Midbrain (tissue), 1 donor: ENCODE data around the gene TEX29.
A peak's percentile ranks its signal among the peaks of the same experiment; 100 is the strongest.

Source experiments
- DNase-seq: peaks from one replicate; lab custom pipeline; 2025; lab: John Stamatoyannopoulos, UW

TEX29 gene

DNA sequence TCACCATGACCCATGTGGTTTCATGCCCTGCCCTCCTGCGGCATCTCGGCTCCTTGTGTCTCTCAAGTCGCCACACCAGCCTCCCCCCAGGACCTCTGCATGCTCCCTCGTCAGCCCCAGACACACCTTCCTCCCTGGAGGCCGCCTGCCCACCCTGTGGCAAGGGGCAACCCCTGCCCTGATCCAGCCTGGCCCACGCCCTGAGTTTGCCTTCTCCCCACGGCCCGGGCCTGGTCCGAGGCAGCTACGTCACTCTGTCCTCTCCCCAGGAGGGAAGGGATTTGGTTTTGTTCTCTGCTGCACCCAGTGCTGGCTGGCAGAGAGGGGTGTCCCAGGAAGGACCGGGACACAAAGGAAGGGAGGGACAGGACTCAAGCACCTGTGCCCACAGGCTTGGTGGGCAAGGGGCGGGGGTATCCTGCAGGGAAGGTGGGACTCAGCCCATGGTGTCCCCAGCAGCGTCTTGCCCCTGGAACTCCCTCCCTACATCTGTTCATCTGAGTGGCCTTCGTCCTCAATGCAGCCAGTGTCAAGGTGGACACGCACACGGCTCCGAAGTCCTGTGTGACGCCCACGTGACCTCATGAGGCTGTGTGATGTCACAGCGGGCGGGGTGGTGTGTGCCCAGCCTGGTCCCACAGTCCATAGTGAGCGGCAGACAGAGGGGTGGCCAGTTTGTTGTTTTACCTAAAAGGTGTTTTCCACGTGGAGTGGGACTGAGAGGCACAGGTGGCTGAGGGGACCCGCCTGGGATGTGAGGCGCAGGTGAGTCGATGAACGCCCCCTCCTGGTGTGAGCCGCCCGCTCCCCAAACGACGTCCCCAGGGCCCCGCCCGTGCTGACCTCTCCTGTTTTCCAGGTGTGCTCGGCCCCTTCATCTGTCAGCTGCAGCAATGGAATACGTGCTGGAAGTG is at the start of gene TEX29:
TSS of gene TEX29 (plus strand) at position 645 of the 914 bp plus-strand sequence. CDS start at position 894, 249 bp downstream.
- DNase-seq: no peak

DNA sequence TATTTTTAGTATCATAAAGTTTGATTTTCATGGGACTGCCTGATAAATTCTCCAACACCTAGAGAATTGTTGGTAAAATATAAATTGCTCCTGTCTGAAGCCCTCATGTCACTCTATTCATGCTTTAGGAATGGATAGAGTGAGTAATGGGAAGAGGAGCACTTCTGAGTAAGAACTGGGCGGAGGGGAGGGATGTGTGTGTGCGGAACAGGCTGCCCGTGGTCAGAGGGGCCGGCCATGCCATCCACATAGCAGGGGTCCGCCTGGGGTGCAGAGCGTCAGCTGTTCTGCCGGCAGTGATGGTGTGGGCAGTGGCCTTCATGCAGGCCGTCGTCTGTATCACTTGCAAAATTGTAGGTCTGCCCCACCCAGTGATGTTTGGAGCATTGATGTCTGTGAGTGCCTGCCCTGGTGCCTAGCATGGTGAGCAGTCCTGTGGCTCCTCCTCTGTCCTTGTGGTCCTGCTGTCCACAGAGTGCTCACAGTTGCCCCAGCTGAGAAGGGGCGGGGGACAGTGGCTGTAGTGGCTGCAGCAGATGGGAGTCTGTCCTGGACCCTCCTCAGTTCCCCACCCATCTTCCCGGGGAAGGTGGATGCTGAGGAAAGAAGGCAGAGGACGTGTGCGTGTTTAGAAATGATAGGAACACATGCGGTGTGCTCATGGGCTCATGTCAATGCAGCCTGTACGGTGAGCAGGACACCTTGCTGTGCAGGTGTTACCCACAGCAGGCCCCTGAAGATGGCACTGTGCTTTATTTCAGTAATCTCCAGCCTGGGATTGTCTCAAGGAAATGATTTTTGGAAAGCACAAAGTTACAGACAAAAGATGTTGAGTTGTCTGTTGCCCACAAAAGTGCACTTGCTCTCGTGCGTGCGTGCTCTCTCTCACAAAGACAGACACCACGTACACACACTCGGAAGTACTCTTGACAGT is 49.4 kb upstream of the TEX29 start:
- no peak for DNase-seq

DNA sequence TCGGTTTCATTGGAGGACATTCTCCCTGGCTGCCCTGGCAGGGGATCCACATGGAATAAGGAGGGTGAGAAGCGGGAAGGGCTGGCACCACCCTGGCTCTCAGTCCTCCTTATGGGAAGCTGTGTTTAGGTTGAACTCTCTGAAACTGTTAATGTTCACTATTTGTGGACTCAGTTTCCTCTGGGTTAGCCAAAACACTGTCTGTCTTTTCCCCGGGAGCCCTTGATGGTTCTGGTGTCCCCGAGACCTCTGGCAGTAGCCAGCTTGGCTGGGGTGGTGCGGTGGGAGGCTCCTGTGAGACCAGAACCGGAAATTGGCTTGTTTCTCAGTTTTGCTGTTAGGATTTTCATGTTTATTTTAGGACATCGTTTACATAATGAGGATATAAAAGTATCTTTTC is 48.3 kb upstream of the TEX29 start:
- no peak for DNase-seq

DNA sequence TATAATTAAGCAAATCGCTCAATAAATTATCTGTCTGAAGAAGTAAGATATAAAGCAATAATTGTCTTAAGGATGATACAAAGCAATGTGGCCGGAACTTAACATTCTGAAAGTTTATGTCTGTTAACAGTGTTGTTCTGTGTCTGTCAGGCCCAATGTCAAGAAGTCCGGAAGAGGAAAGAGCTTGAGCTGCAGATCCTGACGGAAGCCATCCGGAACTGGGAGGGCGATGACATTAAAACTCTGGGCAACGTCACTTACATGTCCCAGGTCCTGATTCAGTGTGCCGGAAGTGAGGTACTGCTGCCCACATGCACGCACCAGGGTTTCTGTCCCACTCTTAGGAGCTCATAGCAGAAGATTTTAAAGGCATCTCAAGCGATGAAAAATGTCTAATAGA is 45.1 kb upstream of the TEX29 start:
- no peak for DNase-seq

DNA sequence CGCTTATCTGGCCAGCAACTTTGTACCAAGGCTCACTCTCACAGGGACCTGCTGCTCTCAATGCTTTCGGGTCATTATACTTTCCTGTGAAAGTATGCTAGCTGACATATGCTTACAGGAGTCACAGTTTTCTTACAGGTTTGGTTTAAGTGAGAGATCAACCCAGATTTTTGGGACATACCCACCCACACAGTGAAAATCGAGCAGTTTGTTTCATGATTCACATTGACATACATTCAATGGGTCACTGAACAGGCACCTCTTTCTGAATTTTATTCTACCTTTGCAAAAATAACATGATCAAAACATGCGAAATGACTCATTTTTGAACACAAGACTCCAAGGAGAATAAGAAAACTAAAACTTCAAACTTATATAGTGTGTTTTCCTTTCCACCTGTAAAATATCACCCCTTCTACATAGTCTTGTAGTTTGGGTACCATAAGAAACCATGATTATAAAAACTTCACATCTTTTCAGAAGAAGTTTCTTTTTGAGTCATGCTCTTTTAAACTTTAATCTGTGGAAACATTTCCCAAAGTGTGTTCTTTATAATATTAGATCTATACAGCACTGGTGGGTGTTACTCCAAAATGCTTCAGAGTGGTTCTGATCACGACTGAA is 44.3 kb upstream of the TEX29 start:
- no peak for DNase-seq

DNA sequence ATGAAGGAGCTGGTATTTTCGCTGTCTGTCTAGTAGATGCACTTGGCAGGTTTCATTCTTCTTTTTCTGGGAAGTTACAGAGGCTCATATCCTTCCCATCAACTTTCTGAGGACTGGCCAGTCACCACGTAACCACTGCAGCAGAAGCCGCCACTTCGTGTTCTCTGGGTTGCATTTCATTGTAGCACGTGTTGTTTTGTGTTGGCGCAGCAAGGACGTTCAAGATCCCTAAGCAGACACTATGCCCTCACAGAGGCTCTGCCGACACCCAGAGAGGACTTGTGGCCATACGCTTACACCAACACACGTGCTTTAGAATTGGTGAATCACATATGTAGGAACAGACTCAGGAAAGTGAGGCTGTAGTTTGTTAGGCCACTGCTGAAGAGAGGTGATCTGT is 42.2 kb upstream of the TEX29 start:
- DNase-seq: no peak

DNA sequence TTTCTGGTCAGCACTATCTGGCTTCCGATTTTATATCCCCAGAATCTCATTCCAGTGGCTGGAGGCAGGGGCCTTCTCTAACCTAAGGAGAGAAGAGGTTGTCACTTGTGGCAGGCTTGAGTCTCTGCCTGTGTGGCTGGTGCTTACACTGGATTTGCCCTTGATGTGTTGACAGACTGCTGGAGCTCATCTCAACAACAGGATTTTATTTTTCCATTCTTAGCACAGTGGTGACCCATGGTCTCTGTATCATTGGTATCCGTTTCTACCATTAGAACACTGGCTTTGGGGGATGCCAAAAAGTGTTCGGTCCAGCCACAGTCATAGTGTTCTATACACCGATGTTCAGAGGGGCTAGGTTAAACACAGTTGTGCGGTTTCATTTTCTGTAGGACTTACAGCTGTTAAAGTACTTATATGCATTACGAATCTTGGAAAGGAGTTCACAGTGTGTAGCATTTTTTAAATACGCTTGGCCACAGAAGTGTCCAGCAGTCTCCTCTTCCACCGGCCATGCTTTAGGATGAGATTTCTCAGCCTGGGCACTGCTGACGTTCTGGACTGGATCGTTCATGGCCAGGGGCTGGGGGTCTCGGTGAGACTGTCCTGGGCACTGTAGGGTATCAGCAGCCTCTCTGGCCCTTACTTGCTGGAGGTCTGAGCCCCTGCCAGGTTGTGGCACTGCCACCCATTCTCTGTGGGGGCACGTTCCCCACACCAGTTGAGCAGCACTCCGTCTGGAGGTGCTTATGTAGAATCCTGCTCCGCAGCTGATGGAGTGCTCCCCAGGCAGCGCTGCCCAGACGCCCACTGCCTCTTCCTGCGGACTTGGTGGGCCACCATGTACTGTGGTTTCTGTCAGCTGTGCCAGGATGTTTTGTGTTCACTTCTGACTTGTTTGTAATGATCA is 41.4 kb upstream of the TEX29 start:
- DNase-seq: no peak

DNA sequence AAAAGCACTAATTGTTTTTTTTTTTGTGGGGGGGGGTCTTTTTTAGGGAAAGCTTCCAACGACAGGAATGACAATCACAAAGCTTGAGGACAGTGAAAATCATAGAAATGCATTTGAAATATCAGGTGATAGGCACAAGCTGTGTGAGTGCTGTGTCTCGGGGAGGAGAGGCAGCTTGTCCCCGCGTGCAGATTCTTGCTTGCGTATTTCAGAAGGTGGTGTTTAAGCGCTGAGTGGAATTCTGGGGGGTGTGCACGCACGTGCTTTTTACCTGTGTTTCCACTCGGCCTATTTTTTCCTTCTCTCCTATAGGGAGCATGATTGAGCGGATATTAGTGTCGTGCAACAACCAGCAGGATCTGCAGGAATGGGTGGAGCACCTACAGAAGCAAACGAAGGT is 40.2 kb upstream of the TEX29 start:
- no peak for DNase-seq

DNA sequence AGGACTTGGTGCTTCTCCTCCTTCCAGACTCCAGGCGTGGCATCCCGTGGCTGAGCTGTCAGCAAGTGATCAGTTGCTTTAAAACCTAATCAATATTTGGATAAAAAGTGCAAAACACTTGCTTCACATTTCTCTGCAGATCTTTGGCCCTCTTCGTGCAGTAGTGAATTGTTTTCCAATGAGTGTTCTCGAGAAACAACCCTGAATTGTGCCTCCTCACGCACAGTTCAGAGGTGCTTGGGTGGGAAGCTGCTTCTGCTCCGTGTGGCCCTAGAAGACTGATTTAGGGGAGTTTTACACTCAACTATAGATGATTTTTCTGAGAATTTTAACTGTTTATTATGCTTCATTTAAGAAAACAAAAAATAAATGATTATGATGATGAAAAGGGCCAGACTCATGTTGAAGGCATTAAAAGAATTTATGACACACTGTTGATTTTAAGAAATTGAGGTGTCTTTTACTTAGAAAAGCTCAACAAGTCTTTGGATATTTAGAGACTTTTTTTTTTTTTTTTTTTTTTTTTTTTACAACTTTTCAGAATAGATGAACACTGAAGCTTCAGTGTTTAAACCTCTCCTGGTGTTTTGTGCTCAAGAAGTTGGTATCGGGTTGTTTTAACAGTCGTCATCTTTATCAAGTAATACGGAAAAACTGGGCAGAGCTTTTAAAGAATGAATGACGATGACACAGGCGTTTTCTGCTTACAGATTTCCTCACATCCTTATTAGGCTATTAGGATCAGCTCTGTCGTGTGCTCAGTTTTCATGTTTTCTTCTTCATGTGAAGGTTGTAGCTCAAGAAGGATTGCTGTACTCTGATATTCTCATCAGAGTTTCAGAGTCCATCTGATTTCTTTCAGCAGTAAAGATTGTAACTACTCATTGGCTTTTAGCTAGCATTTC is 39.5 kb upstream of the TEX29 start:
- DNase-seq: no peak

DNA sequence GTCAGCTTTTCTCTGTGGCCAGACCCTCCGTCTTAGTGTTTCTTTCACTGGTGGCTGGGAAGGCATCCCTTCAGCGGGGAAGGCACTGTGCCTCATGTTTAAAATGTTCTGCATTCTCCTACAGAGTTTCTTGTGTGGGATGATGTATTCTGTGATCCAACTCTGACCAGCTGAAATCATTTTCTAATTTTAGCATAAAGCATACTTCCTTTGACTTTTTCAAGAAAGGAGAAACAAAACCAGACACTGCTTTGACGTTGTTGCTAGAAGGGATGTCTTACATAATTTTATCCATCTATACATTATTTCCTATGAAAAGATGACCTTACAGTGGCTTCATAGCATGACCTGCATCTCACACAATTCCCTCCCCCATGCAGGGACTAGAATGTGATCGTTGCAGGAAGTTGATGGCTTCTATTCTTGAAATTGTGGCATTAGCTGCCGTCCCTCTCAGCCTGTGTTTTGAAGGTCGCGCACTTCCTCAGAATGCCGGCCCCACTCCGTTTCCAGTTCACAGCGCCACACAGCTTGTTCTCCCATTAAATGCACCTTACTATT is 38.6 kb upstream of the TEX29 start:
- DNase-seq: peak; percentile 24

DNA sequence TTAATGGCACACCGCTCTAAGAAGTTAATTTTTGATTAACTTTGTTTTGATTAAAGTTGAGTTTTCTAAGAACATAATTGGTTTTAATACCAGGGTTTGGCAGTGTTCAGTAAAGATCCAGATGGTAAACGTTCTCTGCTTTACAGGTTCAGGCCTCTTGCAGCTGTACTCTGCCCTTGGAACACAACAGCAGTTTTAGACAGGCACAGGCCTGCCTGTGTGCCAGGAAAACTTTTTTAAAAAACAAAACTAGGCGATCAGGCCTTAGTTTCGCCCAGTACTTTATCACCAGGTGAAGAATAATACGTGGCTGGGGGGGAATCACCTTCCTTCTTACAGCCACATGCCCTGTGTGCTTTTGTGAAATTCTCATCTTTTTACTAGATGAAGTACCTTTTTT is 38.0 kb upstream of the TEX29 start:
- no peak for DNase-seq

DNA sequence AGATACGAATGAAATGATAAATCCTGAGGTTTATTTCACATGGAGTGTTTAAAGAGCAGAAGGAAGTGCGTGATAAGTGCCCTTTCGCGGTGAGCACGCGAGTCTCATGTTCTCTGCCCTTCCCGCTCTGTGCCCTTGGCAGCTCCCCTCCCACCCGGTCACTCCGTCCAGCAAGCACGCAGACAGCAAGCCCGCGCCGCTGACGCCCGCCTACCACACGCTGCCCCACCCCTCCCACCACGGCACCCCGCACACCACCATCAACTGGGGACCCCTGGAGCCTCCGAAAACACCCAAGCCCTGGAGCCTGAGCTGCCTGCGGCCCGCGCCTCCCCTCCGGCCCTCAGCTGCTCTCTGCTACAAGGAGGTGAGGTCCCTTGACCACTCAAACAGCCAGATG is 37.4 kb upstream of the TEX29 start:
- no peak for DNase-seq

DNA sequence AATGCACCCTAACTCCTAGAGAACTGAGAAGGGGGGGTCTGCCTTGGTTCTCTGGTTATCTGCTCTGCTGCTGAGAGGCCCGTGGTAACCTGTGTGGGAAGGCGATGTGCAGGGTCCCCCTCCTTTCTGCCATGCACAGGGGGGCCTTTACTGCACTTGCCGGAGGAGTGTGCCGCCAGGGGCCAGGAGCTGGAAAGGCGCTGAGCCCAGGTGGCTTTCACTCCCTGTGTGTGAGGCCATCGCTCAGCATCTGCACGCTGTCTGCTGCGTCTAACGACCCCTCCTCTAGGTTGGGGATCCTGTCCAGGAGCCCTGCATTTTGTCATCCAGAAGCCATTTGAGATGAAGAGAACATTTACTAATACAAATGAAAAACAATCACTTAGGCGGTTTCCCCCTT is 37.0 kb upstream of the TEX29 start:
- DNase-seq: no peak

DNA sequence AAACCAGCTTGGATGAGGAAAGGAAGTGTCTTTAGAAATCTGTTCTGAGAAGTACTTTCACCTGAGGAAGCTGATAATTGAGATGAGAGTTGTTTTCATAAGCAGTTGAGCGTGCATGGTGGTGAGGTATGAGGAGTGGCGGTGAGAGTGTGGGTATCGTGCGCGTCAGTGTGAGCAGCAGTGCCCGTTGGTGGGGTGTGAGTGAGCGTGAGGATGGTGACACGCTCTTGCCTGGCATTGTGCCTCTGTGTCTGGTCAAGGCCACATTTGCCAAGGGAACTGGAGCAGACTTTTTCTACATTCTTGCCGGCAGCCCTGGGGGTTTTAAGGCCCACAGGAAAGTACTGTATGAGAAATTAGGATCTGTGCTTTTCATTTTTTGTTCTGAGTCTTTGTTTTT is 36.5 kb upstream of the TEX29 start:
- no peak for DNase-seq

DNA sequence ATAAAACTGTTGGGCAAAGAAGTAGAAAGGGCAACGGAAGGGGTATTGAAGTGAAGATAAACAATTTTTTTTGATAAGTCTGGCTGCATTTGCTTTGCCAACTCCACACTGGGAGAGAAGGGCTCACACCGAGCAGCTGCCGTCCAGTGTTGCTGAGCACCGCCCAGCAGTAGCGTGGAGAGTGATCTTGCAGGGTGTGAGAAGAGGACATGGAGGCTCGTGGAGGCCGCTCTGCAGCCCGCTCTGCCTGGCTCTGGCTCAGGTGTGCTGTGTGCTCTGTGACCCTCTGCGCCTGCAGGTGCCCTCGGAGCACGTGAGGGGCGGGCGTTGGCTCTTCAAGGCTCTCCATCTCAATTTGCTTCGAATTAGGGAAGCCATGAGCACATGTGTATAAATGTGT is 35.9 kb upstream of the TEX29 start:
- no peak for DNase-seq

DNA sequence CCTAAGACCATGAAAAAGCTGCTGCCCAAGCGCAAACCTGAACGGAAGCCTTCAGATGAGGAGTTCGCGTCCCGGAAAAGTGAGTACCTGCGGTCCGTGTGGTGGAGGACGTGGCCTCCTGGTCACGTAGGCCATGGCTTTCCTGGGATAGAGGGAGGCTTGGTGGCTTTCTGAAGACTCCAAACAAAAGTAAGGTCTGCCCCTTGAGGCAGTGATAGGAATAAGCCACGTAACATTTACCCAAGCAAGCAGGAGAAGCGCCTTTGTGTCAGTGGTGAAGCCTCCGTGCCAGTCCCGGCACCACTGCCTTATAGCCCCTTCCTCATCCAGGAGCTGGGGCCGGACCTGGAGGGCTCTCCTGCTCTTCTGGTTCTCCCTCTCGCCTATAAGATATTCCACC is 34.3 kb upstream of the TEX29 start:
- DNase-seq: no peak

DNA sequence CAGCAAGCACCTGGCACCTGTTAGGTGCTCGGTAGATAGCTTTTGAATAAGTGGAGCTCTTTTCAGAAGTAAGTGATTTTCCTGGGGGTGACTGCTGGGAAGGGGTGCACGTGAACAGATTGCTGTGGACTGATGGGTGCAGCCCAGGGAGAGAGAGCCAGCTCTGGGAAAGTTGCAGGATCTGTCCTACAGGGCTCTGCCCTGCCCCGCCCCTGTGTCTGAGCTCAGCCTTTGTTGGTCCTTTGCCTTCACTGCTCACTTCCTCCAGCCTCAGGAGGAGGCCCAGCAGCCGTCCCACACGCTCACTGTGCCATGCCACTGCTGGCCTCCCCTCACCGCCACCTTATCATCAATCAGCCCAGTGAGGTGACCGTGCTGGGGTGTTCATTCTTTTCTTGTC is 33.7 kb upstream of the TEX29 start:
- no peak for DNase-seq

DNA sequence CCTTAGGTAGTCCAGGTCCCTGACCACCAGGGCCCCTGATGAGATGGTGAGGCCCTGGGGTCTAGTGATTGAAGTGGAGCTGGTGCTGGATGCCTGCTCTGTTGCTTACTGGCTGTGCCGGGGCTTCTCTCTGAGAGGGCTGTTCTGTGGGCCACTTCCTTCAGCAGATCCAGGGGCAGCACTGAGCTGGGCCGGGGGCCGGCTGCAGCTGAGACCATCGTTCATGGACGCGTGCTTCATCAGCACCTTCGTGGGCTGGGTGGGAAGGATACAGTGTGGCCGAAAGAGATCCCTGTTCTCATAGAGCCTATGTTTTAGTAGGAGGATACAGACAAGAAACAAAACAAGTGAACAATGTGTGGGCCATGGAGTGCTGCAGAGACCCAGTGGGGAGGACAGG is 33.2 kb upstream of the TEX29 start:
- DNase-seq: no peak

DNA sequence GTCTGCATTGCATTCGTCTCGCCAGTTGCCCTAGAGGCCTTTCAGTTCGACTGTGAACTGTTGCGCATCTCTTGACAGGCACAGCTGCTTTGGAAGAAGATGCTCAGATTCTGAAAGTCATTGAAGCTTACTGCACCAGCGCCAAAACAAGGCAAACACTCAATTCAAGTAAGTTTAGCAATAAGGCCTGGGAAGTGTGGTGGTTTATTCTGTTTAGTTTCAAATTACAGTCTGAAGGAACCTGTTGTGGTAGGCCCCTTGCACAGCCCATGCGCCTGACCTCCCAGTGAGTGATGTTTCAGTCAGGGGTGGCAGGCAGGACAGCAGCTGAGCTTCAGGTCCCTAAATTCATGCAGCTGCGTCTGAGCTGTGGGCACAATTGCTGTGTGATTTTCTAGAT is 32.2 kb upstream of the TEX29 start:
- no peak for DNase-seq

DNA sequence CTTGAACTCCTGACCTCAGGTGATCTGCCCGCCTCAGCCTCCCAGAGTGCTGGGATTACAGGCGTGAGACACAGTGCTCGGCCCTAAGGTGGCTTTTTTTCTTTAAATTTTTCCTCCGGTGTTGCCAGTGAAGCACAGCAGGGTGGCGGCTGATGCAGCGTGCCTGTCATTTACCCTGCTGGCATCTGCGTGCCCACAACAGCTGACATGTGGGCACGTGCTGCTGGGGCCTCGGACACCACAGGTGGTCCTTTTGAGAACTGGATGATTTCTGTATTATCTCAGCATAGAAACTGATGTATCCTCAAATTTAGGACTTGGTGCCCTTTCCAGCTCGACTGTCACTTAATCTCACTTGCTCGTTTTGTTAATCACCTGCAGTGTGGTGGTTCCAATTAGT is 31.2 kb upstream of the TEX29 start:
- no peak for DNase-seq
